ENCODE measurements around the gene UGCG.
"Not testable (repeated sequence)": the region's sequence is repeated elsewhere in the genome, so short reads cannot be mapped to it uniquely, and the experiment has no call there.

DNA sequence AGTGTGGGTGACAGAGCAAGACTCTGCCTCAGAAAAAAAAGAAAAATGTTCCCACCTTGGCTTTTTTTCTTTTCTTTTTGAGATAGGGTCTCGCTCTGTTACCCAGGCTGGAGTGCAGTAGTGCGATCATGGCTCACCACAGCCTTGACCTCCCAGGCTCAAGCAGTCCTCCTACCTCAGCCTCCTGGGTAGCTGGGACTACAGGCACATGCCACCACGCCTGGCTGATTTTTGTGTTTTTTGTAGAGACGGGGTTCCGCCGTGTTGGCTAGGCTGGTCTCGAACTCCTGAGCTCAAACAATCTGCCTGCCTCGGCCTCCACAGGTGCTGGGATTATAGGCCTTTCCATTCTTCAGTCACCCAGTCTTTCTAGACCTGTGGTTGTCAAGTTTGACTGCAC is 6.9 kb downstream of the UGCG start:
- TF ChIP-seq, protein P1, sequence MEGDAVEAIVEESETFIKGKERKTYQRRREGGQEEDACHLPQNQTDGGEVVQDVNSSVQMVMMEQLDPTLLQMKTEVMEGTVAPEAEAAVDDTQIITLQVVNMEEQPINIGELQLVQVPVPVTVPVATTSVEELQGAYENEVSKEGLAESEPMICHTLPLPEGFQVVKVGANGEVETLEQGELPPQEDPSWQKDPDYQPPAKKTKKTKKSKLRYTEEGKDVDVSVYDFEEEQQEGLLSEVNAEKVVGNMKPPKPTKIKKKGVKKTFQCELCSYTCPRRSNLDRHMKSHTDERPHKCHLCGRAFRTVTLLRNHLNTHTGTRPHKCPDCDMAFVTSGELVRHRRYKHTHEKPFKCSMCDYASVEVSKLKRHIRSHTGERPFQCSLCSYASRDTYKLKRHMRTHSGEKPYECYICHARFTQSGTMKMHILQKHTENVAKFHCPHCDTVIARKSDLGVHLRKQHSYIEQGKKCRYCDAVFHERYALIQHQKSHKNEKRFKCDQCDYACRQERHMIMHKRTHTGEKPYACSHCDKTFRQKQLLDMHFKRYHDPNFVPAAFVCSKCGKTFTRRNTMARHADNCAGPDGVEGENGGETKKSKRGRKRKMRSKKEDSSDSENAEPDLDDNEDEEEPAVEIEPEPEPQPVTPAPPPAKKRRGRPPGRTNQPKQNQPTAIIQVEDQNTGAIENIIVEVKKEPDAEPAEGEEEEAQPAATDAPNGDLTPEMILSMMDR (IDR thresholded peaks at IDR 0.05): not testable (repeated sequence)
- not testable (repeated sequence) for TF ChIP-seq NR3C1 (IDR thresholded peaks at IDR 0.05); POLR2A (IDR thresholded peaks at IDR 0.05; ENCODE audit: low read length)
